ENCODE results near the gene DST. TPM values are rescaled to one million over a fixed set of nuclear protein-coding genes. Genes with fewer than 3 reads are reported as not detected.
A peak's percentile ranks its signal among the peaks of the same experiment; 100 is the strongest.

The DST gene
- total RNA-seq, 1 experiment from 2014 or later, result 370 TPM

DNA sequence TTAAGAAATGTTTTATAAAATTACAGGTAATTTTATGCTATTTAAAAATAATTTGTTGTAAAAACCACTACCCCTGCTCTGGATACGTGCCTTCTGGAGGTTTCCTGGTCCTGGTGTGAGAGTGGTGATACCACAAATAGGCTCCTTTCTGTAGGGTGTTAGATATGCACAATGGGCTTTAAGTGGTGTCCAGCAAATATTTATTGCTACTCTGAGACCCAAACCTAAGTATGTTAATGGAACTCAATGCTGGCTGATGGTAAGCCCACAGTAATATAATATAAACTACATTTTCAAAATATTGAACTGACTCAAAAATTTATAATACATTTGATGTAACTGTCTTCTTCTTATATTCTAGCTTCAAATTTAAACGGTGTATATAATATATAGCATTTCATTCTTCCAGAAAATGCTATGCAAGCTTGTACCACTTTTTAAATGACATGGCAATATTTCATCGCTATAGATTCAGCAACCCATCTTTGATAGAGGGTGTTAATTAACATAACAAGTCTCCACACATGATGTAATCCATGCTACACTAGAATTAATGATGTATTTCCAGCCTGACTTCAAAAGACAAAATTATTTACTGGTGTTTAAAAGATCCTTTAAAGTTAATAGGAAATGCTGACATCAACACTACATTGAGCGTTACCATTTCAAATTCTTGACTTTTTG lies 161.9 kb downstream of the DST start:
- BruUV-seq (replicated peaks), result no TSS peak
- no peak for TF ChIP-seq CTCF (IDR thresholded peaks at IDR 0.05; ENCODE audit: unreplicated experiment)
- CTCF ChIA-PET, result interaction anchor here (0.6 kb wide), 2 partner anchors 11 to 311 kb away, joined by 3 read pairs; no protein-coding TSS in a partner anchor
- intact Hi-C loops (cut with micrococcal nuclease), result no loop called here
- no peaks in the 10 kb centered on the region for H3K9me3 Mint-ChIP-seq (ENCODE audit: unreplicated experiment)
- no peak overlapping the region for H3K4me3 Mint-ChIP-seq (ENCODE audit: unreplicated experiment)
- peaks cover 3% of the 10 kb centered on the region for H3K4me1 Mint-ChIP-seq (ENCODE audit: insufficient read depth, unreplicated experiment)
- H3K27me3 Mint-ChIP-seq (ENCODE audit: insufficient read depth, unreplicated experiment), result no peaks in the 10 kb centered on the region
- peaks cover 90% of the 10 kb centered on the region for H3K36me3 Mint-ChIP-seq (ENCODE audit: insufficient read depth, unreplicated experiment)
- H3K27ac Mint-ChIP-seq (ENCODE audit: low read depth, unreplicated experiment), result no peak overlapping the region
- DNase-seq (ENCODE audit: unreplicated experiment), result no peak
- POLR2A ChIA-PET, result interaction anchor here (0.6 to 0.7 kb wide), 2 partner anchors 66 to 229 kb away, joined by 3 read pairs; no protein-coding TSS in a partner anchor

- Mint-ChIP-seq H3K27ac (ENCODE audit: low read depth, unreplicated experiment) (no peak overlapping the region), H3K4me3 (ENCODE audit: unreplicated experiment) (no peak overlapping the region), H3K4me1 (ENCODE audit: insufficient read depth, unreplicated experiment) (peaks cover 8% of the 10 kb centered on the region), H3K9me3 (ENCODE audit: unreplicated experiment) (no peaks in the 10 kb centered on the region), H3K27me3 (ENCODE audit: insufficient read depth, unreplicated experiment) (no peaks in the 10 kb centered on the region), H3K36me3 (ENCODE audit: insufficient read depth, unreplicated experiment) (peaks cover 90% of the 10 kb centered on the region)
- DNase-seq (ENCODE audit: unreplicated experiment), result no peak
- TF ChIP-seq CTCF (IDR thresholded peaks at IDR 0.05; ENCODE audit: unreplicated experiment), result no peak
- POLR2A ChIA-PET, result interaction anchor here (0.6 to 1.0 kb wide), 4 partner anchors 11 to 228 kb away, joined by 3 read pairs; no protein-coding TSS in a partner anchor
- BruUV-seq (replicated peaks), result no TSS peak
- CTCF ChIA-PET, result interaction anchor here (0.6 kb wide), 1 partner anchor 312 kb away, joined by 3 read pairs; no protein-coding TSS in a partner anchor
- intact Hi-C loops (cut with micrococcal nuclease), result no loop called here
Observed at GRCh38 chr6:56480246-56480645, 162.4 kb downstream of the DST start.

DNA sequence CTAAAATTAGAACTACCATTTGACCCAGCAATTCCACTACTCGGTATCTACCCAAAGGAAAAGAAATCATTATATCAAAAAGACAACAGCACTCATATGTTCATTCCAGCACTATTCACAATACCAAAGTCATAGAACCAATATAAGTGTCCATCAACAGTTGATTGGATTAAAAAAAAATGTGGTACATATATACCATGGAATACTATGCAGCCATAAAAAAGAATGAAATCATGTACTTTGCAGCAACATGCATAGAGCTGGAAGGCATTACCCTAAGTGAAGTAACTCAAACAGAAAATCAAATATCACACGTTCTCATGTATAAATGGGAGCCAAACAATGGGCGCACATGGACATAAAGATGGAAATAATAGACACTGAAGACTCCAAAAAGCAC lies 163.3 kb downstream of the DST start:
- Mint-ChIP-seq H3K27ac (ENCODE audit: low read depth, unreplicated experiment) (no peak overlapping the region), H3K36me3 (ENCODE audit: insufficient read depth, unreplicated experiment) (peaks cover 90% of the 10 kb centered on the region), H3K27me3 (ENCODE audit: insufficient read depth, unreplicated experiment) (no peaks in the 10 kb centered on the region), H3K9me3 (ENCODE audit: unreplicated experiment) (no peaks in the 10 kb centered on the region), H3K4me1 (ENCODE audit: insufficient read depth, unreplicated experiment) (peaks cover 8% of the 10 kb centered on the region), H3K4me3 (ENCODE audit: unreplicated experiment) (no peak overlapping the region)
- intact Hi-C loops (cut with micrococcal nuclease), result no loop called here
- TF ChIP-seq CTCF (IDR thresholded peaks at IDR 0.05; ENCODE audit: unreplicated experiment), result no peak
- ChIA-PET CTCF (no interaction called here), POLR2A (interaction anchor here (1.0 kb wide), 1 partner anchor 12 kb away, joined by 3 read pairs; no protein-coding TSS in a partner anchor)
- BruUV-seq (replicated peaks), result no TSS peak
- no peak for DNase-seq (ENCODE audit: unreplicated experiment)

- no peaks in the 10 kb centered on the region for H3K27me3 Mint-ChIP-seq (ENCODE audit: insufficient read depth, unreplicated experiment)
- BruUV-seq (replicated peaks), result no TSS peak
- peaks cover 8% of the 10 kb centered on the region for H3K4me1 Mint-ChIP-seq (ENCODE audit: insufficient read depth, unreplicated experiment)
- H3K36me3 Mint-ChIP-seq (ENCODE audit: insufficient read depth, unreplicated experiment), result peaks cover 91% of the 10 kb centered on the region
- H3K27ac Mint-ChIP-seq (ENCODE audit: low read depth, unreplicated experiment), result peak overlapping the region; percentile 14
- CTCF ChIA-PET, result no interaction called here
- no peak for TF ChIP-seq CTCF (IDR thresholded peaks at IDR 0.05; ENCODE audit: unreplicated experiment)
- intact Hi-C loops (cut with micrococcal nuclease), result no loop called here
- no peak for DNase-seq (ENCODE audit: unreplicated experiment)
- POLR2A ChIA-PET, result no interaction called here
- no peaks in the 10 kb centered on the region for H3K9me3 Mint-ChIP-seq (ENCODE audit: unreplicated experiment)
- no peak overlapping the region for H3K4me3 Mint-ChIP-seq (ENCODE audit: unreplicated experiment)
Observed at GRCh38 chr6:56478202-56478601, 164.5 kb downstream of the DST start.

All from MCF 10A (cell line).